Stimulated activated naive CD4-positive, alpha-beta T cell (primary cell): ENCODE measurements around the gene CHRNA4.

Experiments
- DNase-seq, 6 experiments: peaks; one replicate each; lab custom pipeline; 2025; lab: John Stamatoyannopoulos, UW

CHRNA4 gene

DNA sequence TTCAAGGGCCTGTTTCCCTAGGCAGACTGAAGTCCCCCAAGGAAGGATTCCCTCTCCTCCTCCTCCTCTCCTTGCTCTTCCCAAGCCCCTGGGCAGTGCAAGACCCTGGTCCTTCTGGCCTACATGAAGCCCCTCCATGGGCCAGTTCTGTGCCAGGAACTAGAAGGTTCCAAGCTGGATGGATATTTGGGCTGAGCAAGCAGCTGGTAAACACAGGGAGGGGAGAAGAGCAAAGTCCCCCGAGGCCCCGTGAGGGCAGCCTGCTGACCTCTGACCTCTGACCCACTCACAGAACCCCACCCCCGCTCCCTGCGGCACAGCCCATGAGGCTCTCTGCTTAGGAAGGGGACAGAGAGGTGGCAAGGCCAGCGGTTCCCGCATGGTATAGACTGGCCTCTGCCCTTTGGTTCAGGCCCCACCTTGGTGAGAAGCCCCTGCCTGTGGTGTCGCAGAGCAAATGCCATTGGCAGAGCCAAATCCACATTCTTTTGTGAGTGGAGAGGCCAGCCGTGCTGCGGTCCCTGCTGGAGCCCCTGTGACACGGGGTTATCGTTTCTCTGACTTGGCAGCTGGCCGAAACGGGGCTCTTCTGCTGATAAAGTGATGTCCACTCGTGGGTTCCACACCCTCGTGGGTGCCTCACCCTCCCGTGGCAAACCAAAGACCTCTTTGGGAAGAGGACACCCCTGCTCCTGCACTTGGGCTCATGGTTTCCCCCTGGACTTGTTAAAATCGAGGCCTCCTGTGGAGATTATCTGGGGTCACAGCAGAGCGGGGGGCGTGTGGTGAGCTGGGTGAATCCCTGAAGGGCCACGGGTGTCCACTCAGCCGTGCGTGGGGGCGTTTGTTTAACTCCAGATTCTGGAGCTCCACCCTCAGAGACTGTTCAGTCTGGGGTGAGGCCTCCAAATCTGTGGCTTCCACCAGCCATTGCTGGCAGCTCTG, 2.1 kb upstream of the CHRNA4 start:
- DNase-seq: no peak

DNA sequence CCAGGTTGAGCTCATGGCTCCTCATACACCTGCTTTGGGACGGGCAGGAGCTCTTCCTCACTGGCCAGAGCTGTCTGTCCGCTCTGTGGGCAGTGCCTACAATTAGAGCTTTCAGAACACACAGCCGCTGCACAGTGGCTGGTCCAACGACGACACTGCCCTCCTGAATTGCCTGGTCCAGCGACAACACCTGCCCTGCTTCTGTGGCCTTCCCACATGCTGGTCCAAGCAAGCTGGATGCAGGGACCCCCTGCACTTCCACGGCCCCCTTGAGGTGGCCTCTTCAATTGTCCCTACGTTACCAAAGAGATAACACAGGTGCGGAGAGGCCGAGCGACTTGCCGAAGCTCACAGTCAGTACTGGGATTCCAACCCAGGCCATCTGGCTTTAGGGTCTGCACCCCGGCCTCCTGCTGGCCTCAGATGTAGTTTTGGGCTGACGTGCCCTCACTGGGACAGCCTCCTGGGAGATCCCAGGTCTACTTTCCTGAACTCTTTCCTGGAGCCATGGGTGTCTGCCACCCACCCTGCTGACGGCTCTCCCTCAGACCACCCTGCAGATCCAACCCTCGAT, 1.4 kb upstream of the CHRNA4 start:
- DNase-seq: no peak

DNA sequence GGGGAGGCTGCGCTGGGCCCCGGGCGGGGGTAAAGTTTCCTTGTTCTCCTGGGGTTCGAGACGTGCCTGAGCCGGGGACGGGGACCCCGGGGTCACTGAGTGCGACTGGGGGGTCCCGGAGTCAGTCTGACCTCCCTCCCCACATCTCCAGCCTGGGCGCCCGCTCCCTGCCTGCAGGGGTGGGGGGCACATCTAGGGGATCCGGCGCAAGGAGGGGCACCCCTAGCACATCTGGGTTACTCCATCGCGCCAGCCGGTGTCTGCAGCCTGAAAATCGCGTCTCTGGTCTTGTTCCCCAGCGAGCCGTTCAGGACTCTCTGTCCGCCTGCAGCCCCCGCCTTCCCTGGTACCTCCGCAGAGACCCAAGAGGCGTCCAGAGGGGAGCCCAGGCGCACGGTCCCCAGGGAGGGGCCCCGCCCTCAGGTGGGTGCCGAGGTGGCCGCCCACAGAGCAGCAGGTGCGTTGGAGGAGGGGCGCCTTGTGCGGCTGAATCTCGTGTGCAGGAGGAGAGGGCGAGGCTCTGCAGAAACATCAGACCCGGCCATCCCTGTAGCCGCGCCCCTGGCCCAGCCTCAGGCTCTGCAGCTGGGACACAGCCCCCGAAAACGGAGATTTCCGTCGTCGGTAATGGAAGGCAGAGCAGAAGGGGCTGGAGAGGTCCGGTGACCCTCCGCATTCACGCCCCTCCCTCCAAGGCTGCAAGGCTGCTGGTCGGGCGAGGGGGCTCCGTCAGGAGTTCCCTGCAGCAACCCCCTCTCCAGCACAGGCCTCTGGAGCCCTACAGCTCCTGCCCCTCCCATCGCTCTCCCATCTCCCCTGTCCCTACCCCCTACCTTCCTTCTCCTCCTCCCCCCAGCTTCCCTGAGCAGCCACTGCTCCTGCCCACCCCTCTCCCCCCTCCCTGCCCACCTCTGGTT, 628 bp upstream of the CHRNA4 start:
- DNase-seq: no peak

DNA sequence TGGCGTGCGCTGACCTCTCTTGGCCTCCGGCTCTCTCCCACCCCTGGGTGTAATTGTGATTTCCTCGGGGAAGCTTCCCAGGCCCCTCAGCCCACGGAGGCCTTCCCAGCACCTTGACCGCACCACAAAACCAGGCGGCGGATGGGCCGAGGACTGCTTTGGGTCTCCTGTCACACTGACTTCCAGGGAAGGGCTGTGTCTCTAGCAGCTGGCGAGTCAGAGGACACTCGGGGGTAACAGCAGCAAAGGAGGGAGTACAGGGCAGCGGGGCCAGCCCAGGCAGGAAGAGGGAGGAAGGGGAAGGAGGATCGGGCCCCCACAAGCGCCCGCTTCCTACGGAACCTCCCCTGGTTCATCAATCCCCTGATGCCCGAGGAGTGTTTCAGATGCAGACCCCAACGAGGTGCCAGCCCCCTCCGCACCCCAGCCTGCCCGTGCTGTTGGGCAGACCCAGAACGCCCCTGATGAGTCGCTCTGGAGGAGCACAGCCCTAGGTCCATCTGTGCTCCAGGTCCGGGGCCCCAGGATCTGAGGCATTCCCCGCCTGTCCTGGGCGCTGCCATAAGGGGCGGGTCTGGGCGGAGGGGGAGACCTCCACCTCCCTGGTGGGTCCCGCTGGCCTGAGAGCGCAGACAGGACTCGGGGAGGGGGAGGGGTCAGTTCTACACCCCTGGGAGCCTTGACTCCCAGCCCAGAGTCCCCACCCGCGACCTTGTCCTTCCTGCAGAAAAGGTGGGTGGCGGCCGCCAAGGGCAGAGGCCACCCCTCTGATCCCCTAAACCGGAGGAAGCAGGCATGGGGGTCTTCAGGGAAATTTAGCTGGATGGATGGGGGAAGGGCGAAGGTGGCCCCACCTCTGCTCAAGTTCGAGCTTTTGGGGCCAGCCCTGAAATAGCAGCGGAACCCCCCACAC, 956 bp downstream of the CHRNA4 start:
- no peak for DNase-seq

DNA sequence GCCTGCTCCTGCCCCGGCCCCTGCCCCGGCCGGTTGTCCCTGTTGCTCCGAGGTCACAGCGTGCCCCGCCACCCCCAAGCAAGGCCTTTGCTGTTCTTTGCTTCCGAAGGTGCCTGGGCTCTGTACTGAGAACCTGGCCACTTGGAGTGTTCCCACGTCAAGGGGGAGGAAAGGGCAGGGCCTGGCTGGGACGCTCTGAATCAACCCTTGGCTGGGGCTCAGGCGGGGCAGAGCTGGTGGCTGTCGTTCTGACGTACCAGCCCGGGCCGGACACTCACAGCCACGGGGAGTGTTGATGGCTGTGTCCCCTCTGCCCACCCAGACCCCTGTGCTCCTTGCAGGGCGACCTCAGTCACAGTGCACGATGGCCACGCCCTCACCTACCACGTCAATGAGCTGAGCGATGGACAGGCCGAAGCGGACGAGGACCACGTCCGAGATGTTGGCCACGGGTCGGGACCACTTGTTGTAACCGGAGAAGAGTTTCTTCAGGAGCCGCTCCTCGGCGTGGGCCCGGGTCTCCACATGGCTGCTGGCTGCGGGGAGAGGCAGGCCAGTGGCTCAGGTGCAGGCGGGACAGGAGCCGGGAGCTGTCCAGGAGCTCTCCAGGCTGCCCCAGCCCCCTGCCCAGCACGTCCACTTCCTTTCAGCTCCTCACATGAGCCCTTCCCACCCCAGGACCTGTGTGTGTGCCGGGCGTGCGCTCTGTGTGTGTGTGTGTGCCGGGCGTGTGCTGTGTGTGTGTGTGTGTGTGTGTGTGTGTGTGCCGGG, 1.8 kb downstream of the CHRNA4 start:
- no peak for DNase-seq

DNA sequence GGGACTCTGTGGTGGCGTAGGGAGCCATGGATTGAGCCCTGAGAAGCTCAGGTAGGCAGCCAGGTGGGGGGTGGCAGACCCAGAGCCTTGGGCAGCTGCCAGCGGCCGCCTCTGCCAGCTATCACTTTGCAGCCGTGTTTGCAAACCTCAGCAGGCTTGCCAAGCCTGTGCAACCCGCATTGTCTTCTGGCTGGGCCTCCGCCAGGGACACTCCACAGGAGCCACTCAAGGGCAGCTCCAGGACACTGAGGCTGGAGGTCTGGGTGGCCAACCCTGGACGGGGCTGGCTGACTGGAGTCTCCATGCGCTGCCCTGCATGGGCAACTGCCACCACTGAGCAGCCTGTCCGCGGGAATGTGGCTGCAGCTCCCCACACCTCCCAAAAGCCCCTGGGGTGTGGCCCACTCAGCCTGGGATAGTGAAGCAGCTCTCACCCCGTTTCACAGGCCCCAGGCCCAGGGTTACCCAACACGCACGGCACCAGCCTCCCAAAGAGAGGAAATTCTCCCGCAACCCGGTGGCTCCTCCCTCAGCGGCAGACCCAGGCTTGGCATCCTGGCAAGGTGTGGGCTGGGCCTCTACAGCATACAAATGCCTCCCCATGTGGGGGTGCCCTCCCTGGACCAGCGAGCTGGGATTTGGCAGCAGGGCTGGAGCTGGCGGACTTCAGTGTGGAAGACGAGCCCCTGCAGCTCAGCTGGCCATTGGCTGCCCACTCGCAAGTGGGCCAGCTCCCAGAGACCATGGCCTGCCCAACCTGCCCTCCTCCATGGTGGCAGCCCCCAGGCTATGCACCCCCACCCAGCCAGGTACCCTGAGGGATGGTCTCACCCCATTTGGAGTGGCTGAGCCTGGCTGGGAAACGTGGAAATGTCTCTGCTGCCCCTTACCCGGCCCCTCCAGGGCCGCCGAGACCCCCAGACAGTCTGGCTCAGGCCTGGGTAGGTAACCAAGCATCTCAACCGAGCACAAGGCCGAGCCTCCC, 2.9 kb downstream of the CHRNA4 start:
- DNase-seq: no peak

DNA sequence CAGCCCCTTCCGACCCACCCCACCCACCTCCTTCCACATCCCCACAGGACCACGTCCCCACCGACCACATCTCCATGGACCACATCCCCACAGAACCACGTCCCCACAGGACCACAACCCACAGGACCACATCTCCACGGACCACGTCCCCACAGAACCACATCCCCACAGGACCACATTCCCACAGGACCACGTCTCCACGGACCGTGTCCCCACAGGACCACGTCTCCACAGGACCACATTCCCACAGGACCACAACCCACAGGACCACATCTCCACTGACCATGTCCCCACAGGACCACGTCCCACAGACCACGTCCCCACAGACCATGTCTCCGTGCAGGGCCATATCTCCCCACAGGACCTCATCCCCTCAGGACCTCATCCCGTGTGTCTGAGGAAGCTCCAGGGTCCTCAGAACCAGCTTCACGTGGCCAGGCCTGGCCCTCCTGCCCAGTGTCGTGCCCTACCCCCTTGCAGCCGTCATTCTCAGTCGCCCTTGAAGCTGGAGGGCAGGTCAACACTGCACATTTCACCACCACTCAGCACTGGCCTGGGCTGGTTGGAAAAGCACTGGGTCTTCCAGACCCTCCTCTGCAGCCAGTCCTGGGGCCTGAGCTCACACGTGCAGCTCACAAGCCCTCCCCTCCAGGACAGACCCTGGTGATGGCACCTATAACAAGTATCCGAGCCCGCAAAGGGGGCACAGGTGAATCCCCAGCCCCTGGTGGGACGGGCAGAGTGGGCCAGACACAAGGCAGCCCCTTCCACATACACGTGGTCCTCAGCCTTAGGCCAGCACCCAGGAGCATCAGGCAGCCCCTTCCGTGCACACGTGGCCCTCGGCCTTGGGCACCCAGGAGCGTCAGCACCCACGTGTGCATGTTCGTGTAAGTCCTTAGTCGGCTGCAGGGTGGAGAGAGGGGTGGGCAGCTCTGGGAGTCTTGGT, 3.9 kb downstream of the CHRNA4 start:
- no peak for DNase-seq

DNA sequence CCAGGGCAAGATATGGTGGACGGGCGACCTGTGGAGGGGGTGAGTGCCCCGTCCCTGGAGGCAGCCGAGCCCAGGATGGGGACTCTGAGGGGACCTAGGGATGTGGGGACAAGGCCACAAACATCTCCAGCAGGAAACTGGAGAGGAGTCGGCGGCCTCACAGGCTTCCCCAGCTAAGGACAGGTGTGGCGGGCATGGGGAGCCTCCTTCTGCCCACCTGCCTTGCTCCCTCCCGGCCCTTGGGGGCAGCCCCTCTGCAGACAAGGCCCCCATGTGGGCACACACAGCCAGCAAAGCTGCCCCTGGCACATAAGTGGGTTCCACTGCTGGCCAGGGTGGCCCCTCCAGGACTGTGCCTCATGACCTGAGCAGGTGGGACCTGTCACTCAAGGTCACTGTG, 4.6 kb downstream of the CHRNA4 start:
- no peak for DNase-seq

DNA sequence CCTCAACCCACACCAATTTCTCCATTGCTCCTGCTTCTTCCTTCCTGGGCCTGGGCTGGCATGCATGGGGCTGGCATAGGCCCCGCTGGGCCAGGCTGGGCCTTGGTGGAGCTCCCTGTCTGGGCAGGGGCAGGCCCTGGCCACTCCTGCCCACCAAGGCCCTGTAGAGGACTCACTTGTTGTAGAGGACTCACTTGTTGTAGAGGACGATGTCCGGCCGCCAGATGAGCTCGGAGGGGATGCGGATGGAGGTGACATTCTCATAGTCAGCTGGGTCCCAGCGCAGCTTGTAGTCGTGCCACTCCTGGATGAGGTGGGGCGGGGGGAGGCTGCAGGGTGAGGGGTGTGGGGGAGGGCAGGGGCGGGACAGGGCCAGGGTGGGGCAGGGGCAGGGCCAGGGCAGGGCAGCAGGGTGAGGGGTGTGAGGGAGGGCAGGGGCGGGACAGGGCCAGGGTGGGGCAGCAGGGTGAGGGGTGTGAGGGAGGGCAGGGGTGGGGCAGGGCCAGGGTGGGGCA, 5.3 kb downstream of the CHRNA4 start:
- DNase-seq: no peak

DNA sequence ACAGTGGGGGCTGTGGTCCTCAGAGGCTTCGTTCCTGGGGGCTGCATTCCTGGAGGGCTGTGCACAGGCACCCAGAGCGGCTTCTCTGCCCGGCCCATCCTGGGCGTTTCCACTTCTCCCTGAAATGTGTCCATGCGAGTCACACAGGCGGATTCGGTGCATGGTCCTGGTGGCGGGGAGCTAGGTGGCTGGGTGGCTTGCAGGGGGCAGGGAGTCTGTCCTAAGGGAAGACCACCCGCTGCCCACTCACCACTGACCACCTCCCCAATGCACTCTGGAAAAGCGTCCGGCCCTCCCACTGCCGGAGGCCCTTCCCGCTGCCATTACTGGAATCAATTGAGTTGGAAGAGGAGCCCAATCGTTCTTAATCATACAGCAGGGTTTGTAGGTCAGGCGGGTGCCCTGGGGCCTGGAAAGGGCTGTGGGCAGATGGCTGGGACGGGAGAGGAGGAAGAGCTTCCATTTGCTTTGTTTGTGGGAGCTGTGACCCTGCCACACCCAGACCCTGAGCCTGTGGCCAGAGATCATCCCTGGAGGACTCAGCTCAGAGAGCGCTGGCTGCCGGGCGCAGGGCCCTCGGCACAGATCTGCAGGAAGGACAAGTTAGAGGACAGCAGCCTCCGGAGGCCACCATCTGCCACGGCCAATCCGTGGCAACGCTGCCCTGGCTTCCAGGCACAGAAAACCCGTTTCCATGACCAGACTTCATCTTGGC, 6.4 kb downstream of the CHRNA4 start:
- DNase-seq: no peak

DNA sequence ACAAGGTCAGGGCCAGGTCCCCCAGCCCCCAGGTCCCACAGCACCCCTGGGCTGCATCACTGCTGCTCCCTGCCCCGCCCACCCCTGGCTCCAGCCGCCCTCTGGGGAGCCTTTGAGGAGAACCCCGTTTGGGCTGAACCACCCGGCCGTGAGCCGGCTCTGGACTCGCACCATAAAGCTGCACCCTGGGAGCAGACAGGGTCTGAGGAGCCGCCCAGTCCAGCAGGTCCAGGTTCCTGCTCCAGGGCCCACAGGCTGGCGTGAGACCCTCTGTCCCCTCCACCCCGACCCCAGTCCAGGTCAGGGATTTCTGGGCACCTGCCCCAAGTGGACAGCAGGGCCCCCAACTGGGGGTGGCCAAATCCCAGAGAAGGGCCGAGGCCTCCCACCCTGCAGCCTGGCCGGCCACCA, 8.3 kb downstream of the CHRNA4 start:
- DNase-seq: no peak

DNA sequence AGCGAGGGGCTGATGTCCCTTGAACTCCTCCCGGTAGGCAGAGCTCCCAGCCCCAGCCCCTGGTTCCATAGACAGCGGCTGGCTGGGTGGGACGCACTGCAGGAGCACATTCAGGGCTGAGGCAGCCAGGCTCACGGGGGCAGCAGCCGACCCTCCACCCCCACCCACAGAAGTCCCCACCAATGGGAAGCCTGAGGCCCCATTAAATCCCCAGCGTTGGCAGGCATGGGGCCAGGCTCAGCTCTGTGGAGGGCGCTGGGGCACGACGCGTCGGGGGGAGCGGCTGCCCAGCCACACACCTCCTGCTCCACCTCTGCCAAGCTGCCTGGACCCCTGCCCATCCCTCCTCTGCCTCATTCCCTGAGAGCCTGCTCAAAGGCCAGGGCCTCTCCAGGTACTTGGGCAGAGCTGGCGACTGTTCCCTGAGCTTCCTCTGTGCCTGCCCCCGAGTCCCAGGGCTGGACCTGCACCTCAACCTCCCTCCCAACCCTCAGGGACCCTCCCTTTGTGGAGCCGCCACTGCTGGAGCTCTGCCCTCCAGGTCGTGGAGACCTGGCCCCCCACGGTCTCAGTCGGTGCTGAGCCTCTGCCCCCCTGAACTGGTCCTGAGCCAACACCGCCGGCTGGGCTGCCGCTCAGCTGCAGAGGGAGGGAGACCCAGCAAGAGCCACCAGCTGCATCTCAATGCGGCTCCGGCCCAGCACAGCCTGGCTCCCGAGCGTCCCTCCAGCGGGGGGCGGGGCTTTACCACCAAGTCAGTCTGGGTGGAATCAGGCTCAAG, 9.1 kb downstream of the CHRNA4 start:
- no peak for DNase-seq

DNA sequence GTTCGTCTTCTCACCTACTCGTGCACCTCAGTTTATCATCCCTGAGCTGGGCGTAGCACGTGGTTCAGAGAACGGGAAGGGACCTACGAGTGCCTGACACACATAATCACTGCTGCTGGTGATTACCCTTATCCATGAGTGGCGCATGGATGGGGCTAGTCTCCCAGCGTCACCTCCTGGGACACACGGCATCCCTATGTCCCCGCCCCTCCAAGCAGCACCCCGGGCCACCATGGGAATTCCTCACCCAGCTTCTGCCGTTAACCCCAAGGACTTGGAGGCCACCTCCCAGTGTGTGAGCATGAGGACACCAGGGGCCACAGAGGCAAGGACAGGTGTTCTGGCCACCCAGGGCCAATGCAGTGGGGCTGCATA, 9.8 kb downstream of the CHRNA4 start:
- no peak for DNase-seq

DNA sequence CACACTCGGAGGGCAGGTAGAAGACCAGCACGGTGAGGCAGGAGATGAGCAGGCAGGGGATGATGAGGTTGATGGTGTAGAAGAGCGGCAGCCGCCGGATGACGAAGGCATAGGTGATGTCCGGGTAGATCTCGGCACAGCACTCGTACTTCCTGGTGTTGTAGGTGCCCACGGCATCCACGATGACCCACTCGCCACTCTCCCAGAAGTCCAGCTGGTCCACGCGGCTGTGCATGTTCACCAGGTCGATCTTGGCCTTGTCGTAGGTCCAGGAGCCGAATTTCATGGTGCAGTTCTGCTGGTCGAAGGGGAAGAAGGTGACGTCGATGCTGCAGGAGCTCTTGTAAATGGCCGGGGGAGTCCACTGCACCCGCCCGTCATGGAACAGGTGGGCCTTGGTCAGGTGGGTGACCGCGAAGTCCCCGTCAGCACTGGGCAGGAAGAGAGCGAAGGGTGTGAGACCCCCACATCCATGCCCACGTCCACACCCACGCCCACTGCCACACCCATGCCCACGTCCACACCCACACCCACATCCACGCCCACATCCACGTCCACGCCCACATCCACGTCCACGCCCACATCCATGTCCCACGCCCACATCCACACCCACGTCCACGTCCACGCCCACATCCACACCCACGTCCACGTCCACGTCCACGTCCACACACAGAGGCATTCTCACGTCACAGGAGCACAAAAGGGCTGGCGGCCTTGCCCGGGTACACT, 10.4 kb downstream of the CHRNA4 start:
- no peak for DNase-seq

DNA sequence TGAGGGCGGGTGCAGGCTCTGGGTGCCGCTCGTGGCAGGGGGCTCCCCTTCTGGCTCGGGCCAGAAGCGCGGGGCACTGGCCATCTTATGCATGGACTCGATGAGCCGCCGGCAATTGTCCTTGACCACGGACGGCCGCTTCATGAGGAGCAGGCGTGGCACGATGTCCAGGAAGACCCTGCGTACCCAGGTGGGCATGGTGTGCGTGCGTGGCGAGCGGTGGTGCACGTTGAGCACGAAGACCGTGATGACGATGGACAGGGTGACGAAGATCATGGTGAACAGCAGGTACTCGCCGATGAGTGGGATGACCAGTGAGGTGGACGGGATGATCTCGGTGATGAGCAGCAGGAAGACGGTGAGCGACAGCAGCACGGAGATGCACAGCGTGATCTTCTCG, 11.0 kb downstream of the CHRNA4 start:
- DNase-seq: no peak

DNA sequence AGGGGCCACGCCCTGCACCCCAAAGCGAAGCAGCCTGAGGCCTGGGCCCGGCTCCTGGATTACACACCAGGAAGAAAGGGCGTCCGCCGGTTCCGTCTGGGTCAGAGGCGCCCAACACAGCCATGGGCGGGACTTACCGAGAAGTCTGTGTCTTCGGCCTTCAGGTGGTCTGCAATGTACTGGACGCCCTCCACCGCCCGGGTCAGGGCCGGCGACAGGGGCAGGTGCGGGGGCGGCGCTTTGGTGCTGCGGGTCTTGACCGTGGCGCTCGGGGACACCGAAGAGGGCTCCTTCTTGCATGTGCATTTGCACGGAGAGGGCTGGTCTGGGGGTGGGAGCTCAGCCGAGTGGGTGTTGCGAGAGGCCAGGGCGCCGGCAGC, 11.6 kb downstream of the CHRNA4 start:
- no peak for DNase-seq
